Mucosa of rectum (tissue), 2 donors: ENCODE measurements around the gene CUTA.

ENCODE experiments used
- H3K27ac ChIP-seq, 2 donors: one replicate each; pipeline ENCODE4 v1.7.0; 2013; ENCODE audit warnings: inconsistent platforms in 2 of 2, low read depth in 2 of 2, low read length in 2 of 2
- H3K27me3 ChIP-seq, 2 donors: one replicate each; pipeline ENCODE4 v1.7.0; 2013; ENCODE audit warnings: low read length in 2 of 2; ENCODE audit not compliant: control insufficient read depth in 2 of 2, insufficient read depth in 2 of 2
- H3K36me3 ChIP-seq, 2 donors: one replicate each; pipeline ENCODE4 v1.7.0; 2013; ENCODE audit warnings: low read length in 2 of 2; ENCODE audit not compliant: control insufficient read depth in 2 of 2, insufficient read depth in 2 of 2
- H3K4me1 ChIP-seq, 2 donors: one replicate each; pipeline ENCODE4 v1.7.0; 2013; ENCODE audit warnings: low read length in 2 of 2, mild to moderate bottlenecking in 1 of 2; ENCODE audit not compliant: control insufficient read depth in 2 of 2, insufficient read depth in 2 of 2
- H3K4me3 ChIP-seq, 2 donors: one replicate each; pipeline ENCODE4 v1.7.0; 2013; ENCODE audit warnings: low read length in 2 of 2
- H3K9ac ChIP-seq, 2 donors: one replicate each; pipeline ENCODE4 v1.7.0; 2013; ENCODE audit warnings: low read length in 2 of 2, low read depth in 1 of 2, mild to moderate bottlenecking in 1 of 2
- H3K9me3 ChIP-seq, 2 donors: one replicate each; pipeline ENCODE4 v1.7.0; 2013; ENCODE audit warnings: low read length in 2 of 2; ENCODE audit not compliant: control insufficient read depth in 2 of 2
- donor health status: healthy.
- donor health status: Normal muscosa, but diverticular disease.

CUTA gene, protein sequence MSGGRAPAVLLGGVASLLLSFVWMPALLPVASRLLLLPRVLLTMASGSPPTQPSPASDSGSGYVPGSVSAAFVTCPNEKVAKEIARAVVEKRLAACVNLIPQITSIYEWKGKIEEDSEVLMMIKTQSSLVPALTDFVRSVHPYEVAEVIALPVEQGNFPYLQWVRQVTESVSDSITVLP

DNA sequence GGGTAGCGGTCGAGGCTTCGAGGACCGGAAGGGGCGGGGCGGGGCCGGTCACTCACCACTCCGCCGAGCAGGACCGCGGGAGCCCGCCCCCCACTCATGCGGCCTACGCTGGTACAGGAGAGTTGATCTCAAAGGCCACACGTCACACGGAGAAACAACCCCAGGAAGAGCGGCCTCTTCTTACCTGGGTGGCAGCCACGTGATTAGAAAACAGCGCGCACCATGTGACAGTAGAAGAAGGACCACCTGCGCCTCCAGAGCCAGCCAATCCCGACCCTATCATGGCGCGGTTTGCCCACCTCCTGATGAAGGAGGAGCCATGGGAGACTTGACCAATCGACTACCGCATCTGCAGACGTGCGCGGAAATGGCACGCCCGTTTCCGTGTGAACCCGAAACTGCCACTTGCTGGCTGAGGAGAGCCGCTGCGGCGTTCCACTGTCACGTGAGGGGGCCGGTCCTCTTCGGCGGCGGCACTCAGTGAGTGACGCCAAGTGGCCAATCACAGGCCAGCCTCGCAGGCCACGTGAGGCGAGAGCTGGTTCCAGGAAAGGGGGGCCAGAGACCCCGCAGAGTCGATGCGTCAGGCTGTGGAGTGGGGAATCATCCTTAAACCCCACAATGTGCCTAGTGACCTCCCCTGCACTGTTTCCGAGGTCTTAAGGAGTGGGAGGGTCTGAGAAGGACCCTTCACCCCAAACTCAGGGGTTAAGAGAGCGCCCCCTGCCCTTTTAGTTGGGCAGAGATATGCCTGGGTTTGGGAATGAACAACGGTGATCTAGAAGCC lies at the start of gene CUTA:
CUTA (minus strand) TSS at position 205 of the 787 bp plus-strand sequence; CDS start at position 98, 107 bp downstream.
- peak within 1 kb of the TSS; percentile 72 to 93 for H3K4me3 ChIP-seq
- H3K9ac ChIP-seq = peak within 1 kb of the TSS; percentile 82 to 92
- peak within 1 kb of the TSS; percentile 93 to 98 for H3K27ac ChIP-seq
- no peaks in the 10 kb centered on the region for H3K27me3 ChIP-seq
- peaks cover 24 to 31% of the 10 kb centered on the region in 2 donors for H3K4me1 ChIP-seq
- H3K9me3 ChIP-seq = no peaks in the 10 kb centered on the region
- H3K36me3 ChIP-seq = peaks cover 22 to 31% of the 10 kb centered on the region in 2 donors

DNA sequence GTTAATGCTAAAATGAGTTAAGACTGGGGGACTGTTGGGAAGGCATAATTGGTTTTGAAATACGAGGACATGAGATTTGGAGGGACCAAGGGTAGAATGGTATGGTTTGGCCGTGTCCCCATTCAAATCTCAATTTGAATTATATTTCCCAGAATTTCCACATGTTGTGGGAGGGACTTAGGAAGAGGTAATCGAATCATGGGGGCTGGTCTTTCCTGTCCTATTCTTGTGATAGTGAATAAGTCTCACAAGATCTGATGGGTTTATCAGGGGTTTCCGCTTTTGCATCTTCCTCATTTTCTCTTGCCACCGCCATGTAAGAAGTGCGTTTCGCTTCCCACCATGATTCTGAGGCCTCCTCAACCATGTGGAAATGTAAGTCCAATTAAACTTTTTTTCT lies 49.2 kb upstream of the CUTA start:
- Histone ChIP-seq H3K36me3 (no peaks in the 10 kb centered on the region), H3K4me3 (no peak overlapping the region), H3K4me1 (no peaks in the 10 kb centered on the region), H3K9ac (no peak overlapping the region), H3K9me3 (no peaks in the 10 kb centered on the region), H3K27ac (no peak overlapping the region), H3K27me3 (no peaks in the 10 kb centered on the region)

DNA sequence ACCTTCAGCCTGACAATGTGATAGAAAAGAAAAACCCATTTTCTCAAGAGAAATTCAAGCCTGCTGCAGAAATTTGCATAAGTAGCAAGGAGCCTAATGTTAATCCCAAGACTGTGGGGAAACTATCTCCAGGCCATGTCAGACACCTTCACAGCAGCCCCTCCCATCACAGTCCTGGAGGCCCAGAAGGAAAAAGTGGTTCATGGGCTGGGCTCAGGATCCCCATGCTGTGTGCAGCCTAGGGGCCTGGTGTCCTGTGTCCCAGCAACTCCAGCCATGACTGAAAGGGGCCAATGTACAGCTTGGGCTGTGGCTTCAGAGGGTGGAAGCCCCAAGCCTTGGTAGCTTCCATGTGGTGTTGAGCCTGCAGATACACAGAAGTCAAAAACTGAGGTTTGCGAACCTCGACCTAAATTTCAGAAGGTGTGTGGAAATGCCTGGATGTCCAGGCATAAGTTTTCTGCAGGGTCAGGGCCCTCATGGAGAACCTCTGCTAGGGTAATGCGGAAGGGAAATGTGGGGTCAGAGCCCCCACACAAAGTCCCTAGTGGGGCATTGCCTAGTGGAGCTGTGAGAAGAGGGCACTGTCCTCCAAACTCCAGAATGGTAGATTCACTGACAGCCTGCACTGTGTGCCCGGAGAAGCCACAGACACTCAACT lies 48.3 kb upstream of the CUTA start:
- Histone ChIP-seq H3K9me3 (no peaks in the 10 kb centered on the region), H3K27ac (no peak overlapping the region), H3K4me1 (no peaks in the 10 kb centered on the region), H3K27me3 (no peaks in the 10 kb centered on the region), H3K4me3 (no peak overlapping the region), H3K9ac (no peak overlapping the region), H3K36me3 (no peaks in the 10 kb centered on the region)

DNA sequence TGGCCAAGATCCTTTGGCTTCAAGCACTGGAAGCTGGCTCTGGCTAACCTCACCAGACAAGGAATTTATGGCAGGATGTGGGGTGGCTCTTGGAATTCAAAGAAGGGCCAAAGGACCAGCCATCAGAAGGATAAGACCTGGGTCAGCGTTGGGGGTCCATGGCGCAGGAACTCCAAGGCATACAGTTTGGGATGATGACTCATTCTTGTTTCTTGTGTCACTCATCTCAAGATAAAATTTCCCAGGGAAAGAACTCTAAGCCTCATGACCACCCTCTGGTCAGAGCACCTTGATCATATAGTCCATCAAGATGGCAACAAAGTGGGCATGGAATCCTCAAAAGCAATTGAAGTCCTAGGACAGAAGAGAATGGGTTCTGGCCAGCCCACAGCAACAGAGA lies 41.3 kb upstream of the CUTA start:
- Histone ChIP-seq H3K9me3 (no peaks in the 10 kb centered on the region), H3K27me3 (no peaks in the 10 kb centered on the region), H3K36me3 (no peaks in the 10 kb centered on the region), H3K4me1 (peaks cover 5 to 6% of the 10 kb centered on the region in 2 donors), H3K27ac (no peak overlapping the region), H3K9ac (no peak overlapping the region), H3K4me3 (no peak overlapping the region)

DNA sequence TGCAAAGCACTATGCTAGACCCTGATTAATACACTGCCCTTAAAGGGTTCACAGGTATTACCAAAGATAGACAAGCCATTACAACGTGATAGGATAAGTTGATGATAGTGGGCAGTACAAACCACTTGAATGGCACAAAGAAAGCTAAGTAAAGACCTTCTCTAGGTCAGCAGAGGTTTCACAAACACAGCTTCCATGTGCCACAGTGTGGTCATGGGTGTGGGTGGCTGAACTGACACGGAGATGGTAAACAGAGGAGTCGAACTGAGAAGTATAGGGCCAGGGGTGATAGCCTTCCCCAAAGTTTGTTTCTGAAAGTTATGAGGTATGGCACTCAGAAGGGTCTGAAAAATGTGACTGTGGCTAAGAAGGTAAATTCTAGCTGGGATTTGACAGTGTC lies 40.8 kb upstream of the CUTA start:
- Histone ChIP-seq H3K27ac (no peak overlapping the region), H3K9me3 (no peaks in the 10 kb centered on the region), H3K4me3 (no peak overlapping the region), H3K9ac (no peak overlapping the region), H3K4me1 (peaks cover 5 to 9% of the 10 kb centered on the region in 2 donors), H3K27me3 (no peaks in the 10 kb centered on the region), H3K36me3 (no peaks in the 10 kb centered on the region)

DNA sequence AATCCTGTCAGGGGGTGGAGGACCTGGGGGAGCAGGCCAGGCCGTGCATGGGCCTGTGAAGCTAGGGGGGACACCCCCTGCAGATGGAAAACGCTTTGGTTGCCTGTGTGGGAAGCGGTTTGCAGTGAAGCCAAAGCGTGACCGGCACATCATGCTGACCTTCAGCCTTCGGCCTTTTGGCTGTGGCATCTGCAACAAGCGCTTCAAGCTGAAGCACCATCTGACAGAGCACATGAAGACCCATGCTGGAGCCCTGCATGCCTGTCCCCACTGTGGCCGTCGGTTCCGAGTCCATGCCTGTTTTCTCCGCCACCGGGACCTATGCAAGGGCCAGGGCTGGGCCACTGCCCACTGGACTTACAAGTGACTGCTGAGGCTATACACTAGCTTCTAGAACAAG lies 38.2 kb upstream of the CUTA start:
- H3K4me1 ChIP-seq = peaks cover 5 to 11% of the 10 kb centered on the region in 2 donors
- H3K4me3 ChIP-seq = no peak overlapping the region
- no peaks in the 10 kb centered on the region for H3K27me3 ChIP-seq
- H3K36me3 ChIP-seq = no peaks in the 10 kb centered on the region
- H3K27ac ChIP-seq = no peak overlapping the region
- H3K9me3 ChIP-seq = no peaks in the 10 kb centered on the region
- H3K9ac ChIP-seq = no peak overlapping the region

DNA sequence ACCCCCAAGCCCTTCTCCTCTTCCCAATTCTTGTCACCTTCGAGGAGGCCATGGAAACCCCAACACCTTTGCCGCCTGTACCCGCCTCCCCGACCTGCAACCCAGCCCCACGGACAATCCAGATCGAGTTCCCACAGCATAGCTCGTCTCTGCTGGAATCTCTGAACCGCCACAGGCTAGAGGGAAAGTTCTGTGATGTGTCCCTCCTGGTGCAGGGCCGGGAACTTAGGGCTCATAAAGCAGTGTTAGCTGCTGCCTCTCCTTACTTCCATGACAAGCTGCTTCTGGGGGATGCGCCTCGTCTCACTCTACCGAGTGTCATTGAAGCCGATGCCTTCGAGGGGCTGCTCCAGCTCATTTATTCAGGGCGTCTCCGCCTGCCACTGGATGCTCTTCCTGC lies 37.1 kb upstream of the CUTA start:
- Histone ChIP-seq H3K9ac (peak overlapping the region; percentile 75 to 92), H3K27ac (no peak overlapping the region)

DNA sequence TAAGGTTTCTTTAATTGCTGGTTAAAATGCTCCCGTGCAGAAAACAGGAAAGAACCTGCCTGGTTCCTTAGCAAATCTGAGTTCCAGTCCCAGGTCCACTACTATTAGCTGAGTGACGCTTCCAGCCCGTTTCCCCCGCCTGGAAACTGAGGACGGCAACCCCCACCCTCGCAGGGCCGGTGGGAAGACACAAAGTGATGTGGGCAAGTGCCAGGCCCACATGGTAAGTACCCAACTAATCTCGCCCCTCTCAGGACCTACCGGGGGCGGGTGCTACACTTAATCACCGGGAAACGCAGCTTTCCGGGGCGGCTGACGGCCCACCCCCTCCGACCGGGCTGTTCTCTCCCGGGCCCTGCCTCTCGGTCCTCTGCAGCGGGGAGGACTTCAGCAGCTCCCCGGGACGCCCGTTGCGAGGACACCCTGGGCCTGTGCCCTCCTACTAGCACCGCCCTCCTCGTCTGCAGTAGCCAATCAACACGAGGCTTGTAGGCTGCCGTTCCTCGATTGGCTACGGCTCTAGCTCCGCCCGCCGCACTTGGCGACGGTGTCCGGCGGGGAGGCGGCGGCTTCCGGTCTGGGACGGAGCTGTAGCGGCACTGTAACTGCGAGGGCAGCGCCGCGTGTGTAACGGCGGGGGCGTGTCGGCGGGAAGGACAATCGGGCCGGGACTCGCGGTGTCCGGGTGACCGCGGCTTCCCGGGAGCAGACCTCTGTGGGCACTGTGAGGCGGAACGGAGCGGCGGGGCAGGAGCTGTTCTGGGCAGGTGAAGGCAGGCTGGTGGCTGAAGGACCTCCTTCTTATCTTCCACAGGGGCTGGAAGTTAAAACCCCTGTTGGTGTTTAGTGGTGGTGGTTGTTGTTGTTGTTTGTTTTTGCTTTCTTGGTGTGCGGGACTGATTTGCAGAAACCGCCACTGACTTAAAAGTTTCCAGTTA lies 36.4 kb upstream of the CUTA start, which contains the start of gene ZBTB9:
ZBTB9 (plus strand) TSS at position 568 of the 938 bp plus-strand sequence. CDS start 525 bp downstream, outside the sequence.
- peak within 1 kb of the TSS; percentile 92 to 94 for H3K9ac ChIP-seq
- peak within 1 kb of the TSS; percentile 71 to 77 for H3K27ac ChIP-seq

More for the DNA sequence above, 37.1 kb upstream of the CUTA start:
- H3K27me3 ChIP-seq = no peaks in the 10 kb centered on the region
- peak overlapping the region; percentile 92 to 93 for H3K4me3 ChIP-seq
- peaks cover 5 to 11% of the 10 kb centered on the region in 2 donors for H3K4me1 ChIP-seq
- no peaks in the 10 kb centered on the region for H3K36me3 ChIP-seq
- no peaks in the 10 kb centered on the region for H3K9me3 ChIP-seq

DNA sequence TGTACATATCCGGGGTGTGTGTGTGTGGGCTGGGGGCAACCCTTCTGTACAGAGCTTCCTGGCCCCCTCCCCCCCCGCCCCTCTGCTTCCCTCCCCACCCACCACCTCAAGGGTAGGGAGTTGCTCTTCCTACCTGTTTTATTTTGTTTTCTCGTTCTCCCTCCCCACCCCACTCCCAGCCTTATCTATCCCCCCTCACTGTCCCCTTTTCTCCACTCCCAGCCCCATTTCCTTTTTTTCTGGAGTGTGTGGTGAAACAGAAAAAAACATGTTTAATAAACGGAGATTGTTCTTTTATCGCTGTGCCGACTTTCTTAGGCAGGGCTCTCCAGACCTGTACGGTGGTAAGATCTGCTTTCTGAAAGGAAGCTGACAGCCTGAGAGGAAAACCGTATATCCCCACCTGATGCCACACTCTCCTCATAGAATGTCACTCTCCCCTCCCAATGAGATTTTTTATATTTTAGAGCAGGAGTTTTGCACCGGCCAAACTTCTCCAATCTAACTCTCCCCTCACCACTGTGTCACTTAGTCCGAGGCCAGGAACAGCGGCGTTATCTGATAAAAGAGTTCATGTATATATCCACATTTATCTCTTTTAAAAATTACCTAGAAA lies 35.6 kb upstream of the CUTA start:
- Histone ChIP-seq H3K27ac (peak overlapping the region in 1 of 2 donors; percentile 71), H3K4me3 (peak overlapping the region; percentile 92 to 93), H3K9ac (peak overlapping the region; percentile 92 to 94), H3K36me3 (no peaks in the 10 kb centered on the region), H3K4me1 (peaks cover 5 to 11% of the 10 kb centered on the region in 2 donors), H3K27me3 (no peaks in the 10 kb centered on the region), H3K9me3 (no peaks in the 10 kb centered on the region)

More for the DNA sequence above, 36.4 kb upstream of the CUTA start, which contains the start of gene ZBTB9:
- Histone ChIP-seq H3K9me3 (no peaks in the 10 kb centered on the region), H3K27me3 (no peaks in the 10 kb centered on the region), H3K36me3 (no peaks in the 10 kb centered on the region), H3K4me3 (peak within 1 kb of the TSS; percentile 92 to 93), H3K4me1 (peaks cover 5 to 11% of the 10 kb centered on the region in 2 donors)
